Epithelial cell of proximal tubule (primary cell): ENCODE results near the gene FICD. TPM values are rescaled to one million over a fixed set of nuclear protein-coding genes. Genes with fewer than 3 reads are reported as not detected.
"Not testable (repeated sequence)": the region's sequence is repeated elsewhere in the genome, so short reads cannot be mapped to it uniquely, and the experiment has no call there.

ENCODE experiments used
- DNase-seq: peaks from one replicate; pipeline ENCODE4 v3.0.0-alpha.2; 2011; ENCODE audit warnings: low read depth
- H3K4me3 ChIP-seq: 2 replicates; pipeline ENCODE4 v1.5.1; 2011; ENCODE audit warnings: low read depth, mild to moderate bottlenecking, low read length
- CTCF ChIP-seq: conservative IDR thresholded peaks from 2 replicates; pipeline ENCODE4 v1.5.1; 2012; ENCODE audit warnings: low read depth, mild to moderate bottlenecking, low read length
- total RNA-seq: library from RNA; depleted of rRNA; stranded (reverse); fragments of >200 nt; gene quantifications from 2 replicates; pipeline ENCODE4 v1.2.3, GENCODE V29; 2015

FICD gene
- total RNA-seq, 1 donor from 2014 or later, result 3.3 TPM

GRCh38 chr12:108538616-108539195 lies 23.6 kb downstream of the FICD start:
- no peak overlapping the region for H3K4me3 ChIP-seq
- DNase-seq, result no peak
- TF ChIP-seq CTCF, result no peak

- no peak for TF ChIP-seq CTCF
- no peak for DNase-seq
- no peak overlapping the region for H3K4me3 ChIP-seq
Observed at GRCh38 chr12:108542320-108542719, 27.2 kb downstream of the FICD start.

- H3K4me3 ChIP-seq, result no peak overlapping the region
- TF ChIP-seq CTCF, result no peak
- DNase-seq, result no peak
Observed at GRCh38 chr12:108543652-108544051, 28.6 kb downstream of the FICD start.

GRCh38 chr12:108547686-108548085 lies 32.6 kb downstream of the FICD start:
- no peak overlapping the region for H3K4me3 ChIP-seq
- TF ChIP-seq CTCF, result no peak
- no peak for DNase-seq

GRCh38 chr12:108548954-108549521 lies 34.0 kb downstream of the FICD start:
- no peak overlapping the region for H3K4me3 ChIP-seq
- TF ChIP-seq CTCF, result no peak
- DNase-seq, result no peak

GRCh38 chr12:108551535-108551934 lies 36.5 kb downstream of the FICD start:
- no peak for DNase-seq
- H3K4me3 ChIP-seq, result no peak overlapping the region
- TF ChIP-seq CTCF, result no peak

GRCh38 chr12:108553799-108554198 lies 38.7 kb downstream of the FICD start:
- no peak overlapping the region for H3K4me3 ChIP-seq
- no peak for DNase-seq
- TF ChIP-seq CTCF, result no peak

- DNase-seq, result not testable (repeated sequence)
Observed at GRCh38 chr12:108555383-108555782, 40.3 kb downstream of the FICD start.

More at GRCh38 chr12:108555383-108555782, 40.3 kb downstream of the FICD start:
- H3K4me3 ChIP-seq, result not testable (repeated sequence)
